Measurements from ENCODE around the gene PACRG. TPM values are rescaled to one million over a fixed set of nuclear protein-coding genes. Genes with fewer than 3 reads are reported as not detected.

PACRG gene
- total and polyA plus RNA-seq, 2 experiments from 2014 or later = not detected

DNA sequence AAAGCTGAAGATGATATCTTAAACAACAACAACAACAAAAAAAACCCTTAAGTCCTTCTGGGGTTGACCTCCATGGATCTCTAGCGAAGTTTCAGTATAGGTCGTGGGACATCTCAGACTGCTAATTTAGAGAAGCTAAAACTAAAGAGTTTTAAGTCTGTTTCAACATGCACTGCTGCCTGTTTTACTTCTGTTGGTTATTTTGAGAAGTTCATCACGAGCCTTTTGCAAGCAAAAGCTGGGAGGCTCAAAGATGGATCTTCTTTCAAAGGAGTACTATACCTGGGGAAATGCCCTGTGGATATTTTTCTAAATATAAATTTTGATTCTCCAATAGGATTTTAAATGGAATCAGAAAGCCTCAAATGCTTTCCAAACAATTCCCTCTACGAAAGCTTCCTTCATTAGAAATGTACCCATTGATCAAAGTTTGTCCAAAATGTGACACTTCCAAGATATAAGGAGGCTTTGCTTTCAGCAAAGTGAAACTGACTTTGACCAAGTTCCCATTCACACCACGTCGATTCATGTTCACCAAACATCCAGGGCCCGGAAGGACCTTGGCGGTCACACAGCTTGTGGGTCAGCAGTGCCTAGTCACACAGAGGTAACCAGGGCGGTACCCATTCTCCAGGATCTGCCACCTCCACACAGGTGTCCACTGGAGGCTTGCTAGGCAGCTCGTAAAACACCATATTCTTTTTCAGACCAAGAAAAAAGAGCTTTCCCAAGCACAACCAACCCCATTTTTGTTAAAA, 592.0 kb downstream of the PACRG start:
- TF ChIP-seq EZH2phosphoT487 (IDR thresholded peaks at IDR 0.05; ENCODE audit: insufficient read depth, low read depth) (no peak), EZH2 (IDR thresholded peaks at IDR 0.05; ENCODE audit: insufficient read depth, poor library complexity, severe bottlenecking) (no peak)
- no peaks in the 10 kb centered on the region for H4K20me1 ChIP-seq (ENCODE audit: insufficient read depth)
- no peak overlapping the region for H3K27ac ChIP-seq
- peaks cover 5% of the 10 kb centered on the region for H3K4me1 ChIP-seq (ENCODE audit: insufficient read depth)
- H3K79me2 ChIP-seq (ENCODE audit: insufficient read depth) = no peaks in the 10 kb centered on the region
- no peaks in the 10 kb centered on the region for H3K9me2 ChIP-seq (ENCODE audit: insufficient read depth)
- no peaks in the 10 kb centered on the region for H3K27me3 ChIP-seq (replicated peaks; ENCODE audit: insufficient read depth)
- H3K4me3 ChIP-seq = no peak overlapping the region
- H3K36me3 ChIP-seq (ENCODE audit: low read depth) = no peaks in the 10 kb centered on the region
- no peaks in the 10 kb centered on the region for H3F3A ChIP-seq (ENCODE audit: insufficient read depth)
- H3K9me3 ChIP-seq (ENCODE audit: low read depth) = no peaks in the 10 kb centered on the region
- in situ Hi-C loops (cut with MboI) = no loop called here
- H3K9ac ChIP-seq = no peak overlapping the region
- DNase-seq = no peak
- no peak overlapping the region for H3K4me2 ChIP-seq (ENCODE audit: unreplicated experiment)
- 76 to 79% methylated on average over 10 of the region's 10 CpGs for WGBS, 2 experiments (ENCODE audit: low coverage in 1 of 2, low lambda C conversion rate in 2 of 2, missing lambda C conversion rate in 2 of 2)
- no peak overlapping the region for H2AFZ ChIP-seq

DNA sequence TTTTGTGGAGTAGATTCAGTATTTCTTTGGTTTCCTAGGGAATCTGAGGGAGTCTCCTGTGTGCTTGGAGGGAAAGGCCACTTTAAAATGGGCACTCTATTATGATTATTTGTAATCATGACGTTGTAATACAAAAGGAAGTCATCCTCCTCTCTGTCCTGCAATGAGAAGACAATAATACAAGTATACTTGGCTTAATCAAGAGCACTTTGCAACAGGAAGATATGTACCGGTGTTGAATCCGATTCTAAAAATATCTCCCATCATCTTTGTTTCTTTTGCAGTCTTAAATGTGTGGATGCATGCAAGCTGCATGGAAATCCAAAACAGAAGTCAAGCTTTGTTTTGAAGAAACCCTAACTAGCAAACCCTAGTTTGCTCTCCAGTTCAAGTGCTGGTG, 592.6 kb downstream of the PACRG start:
- 55 to 59% methylated on average over 3 of the region's 3 CpGs for WGBS, 2 experiments (ENCODE audit: low coverage in 1 of 2, low lambda C conversion rate in 2 of 2, missing lambda C conversion rate in 2 of 2)
- Histone ChIP-seq H3K4me3 (no peak overlapping the region), H3F3A (ENCODE audit: insufficient read depth) (0 out of 2 replicates have a peak, but pooled peaks cover 3% of the 10 kb centered on the region), H3K27me3 (replicated peaks; ENCODE audit: insufficient read depth) (no peaks in the 10 kb centered on the region), H2AFZ (no peak overlapping the region), H3K9ac (no peak overlapping the region), H3K79me2 (ENCODE audit: insufficient read depth) (no peaks in the 10 kb centered on the region), H3K9me2 (ENCODE audit: insufficient read depth) (no peaks in the 10 kb centered on the region), H3K36me3 (ENCODE audit: low read depth) (no peaks in the 10 kb centered on the region), H4K20me1 (ENCODE audit: insufficient read depth) (no peaks in the 10 kb centered on the region), H3K27ac (no peak overlapping the region), H3K4me2 (ENCODE audit: unreplicated experiment) (no peak overlapping the region), H3K9me3 (ENCODE audit: low read depth) (no peaks in the 10 kb centered on the region), H3K4me1 (ENCODE audit: insufficient read depth) (peaks cover 11% of the 10 kb centered on the region)
- TF ChIP-seq EZH2 (IDR thresholded peaks at IDR 0.05; ENCODE audit: insufficient read depth, poor library complexity, severe bottlenecking) (no peak), EZH2phosphoT487 (IDR thresholded peaks at IDR 0.05; ENCODE audit: insufficient read depth, low read depth) (no peak)
- DNase-seq = no peak
- in situ Hi-C loops (cut with MboI) = no loop called here

DNA sequence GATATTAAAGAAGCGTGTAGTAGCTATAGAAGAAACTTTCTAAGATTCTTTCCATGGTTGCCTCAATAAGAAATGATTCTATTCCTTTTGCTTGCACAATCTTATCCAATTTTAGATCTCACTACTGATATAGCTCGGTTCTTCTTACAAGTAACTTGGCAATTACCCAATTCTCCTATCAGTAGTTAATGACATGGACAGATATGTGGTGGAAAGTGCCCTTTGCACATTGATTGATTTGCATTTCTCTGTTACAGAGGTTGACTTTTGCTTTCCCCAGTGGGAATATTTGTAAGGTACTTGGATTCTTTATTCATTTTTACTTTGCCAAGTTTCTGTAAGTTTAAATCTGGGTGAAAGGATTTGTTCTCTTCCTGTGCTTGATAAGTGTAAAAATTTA, 593.0 kb downstream of the PACRG start:
- Histone ChIP-seq H3K4me1 (ENCODE audit: insufficient read depth) (peaks cover 12% of the 10 kb centered on the region), H3K4me3 (no peak overlapping the region), H3K79me2 (ENCODE audit: insufficient read depth) (no peaks in the 10 kb centered on the region), H3K9me3 (ENCODE audit: low read depth) (no peaks in the 10 kb centered on the region), H3K27me3 (replicated peaks; ENCODE audit: insufficient read depth) (no peaks in the 10 kb centered on the region), H3F3A (ENCODE audit: insufficient read depth) (0 out of 2 replicates have a peak, but pooled peaks cover 4% of the 10 kb centered on the region), H4K20me1 (ENCODE audit: insufficient read depth) (no peaks in the 10 kb centered on the region), H3K4me2 (ENCODE audit: unreplicated experiment) (no peak overlapping the region), H3K36me3 (ENCODE audit: low read depth) (no peaks in the 10 kb centered on the region), H3K27ac (no peak overlapping the region), H3K9me2 (ENCODE audit: insufficient read depth) (no peaks in the 10 kb centered on the region), H3K9ac (no peak overlapping the region), H2AFZ (no peak overlapping the region)
- no peak for DNase-seq
- WGBS, 2 experiments (ENCODE audit: low coverage in 1 of 2, low lambda C conversion rate in 2 of 2, missing lambda C conversion rate in 2 of 2) = 48 to 49% methylated on average over 2 of the region's 2 CpGs
- in situ Hi-C loops (cut with MboI) = no loop called here
- no peak for TF ChIP-seq EZH2 (IDR thresholded peaks at IDR 0.05; ENCODE audit: insufficient read depth, poor library complexity, severe bottlenecking)
- no peak for TF ChIP-seq EZH2phosphoT487 (IDR thresholded peaks at IDR 0.05; ENCODE audit: insufficient read depth, low read depth)

DNA sequence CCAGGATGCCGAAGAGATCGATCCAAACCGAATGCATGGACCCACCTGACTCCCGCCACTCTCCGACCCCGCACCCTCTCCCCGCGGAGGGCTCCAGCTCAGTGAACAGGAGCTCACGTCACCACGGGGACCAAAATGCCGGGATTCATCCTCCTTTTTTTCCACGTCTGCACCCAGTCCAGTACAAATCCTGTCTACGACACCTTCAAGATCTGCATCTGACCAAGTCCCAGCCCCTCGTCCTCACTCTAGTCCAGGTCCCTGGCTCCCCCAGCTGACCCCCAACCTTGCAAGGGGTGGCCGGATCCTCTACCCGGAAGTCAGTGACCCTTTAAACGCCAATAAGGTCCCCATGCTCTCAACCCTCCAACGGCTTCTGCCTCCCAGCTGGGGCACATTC, 593.9 kb downstream of the PACRG start:
- H3F3A ChIP-seq (ENCODE audit: insufficient read depth) = 0 out of 2 replicates have a peak, but pooled peaks cover 4% of the 10 kb centered on the region
- peaks cover 12% of the 10 kb centered on the region for H3K4me1 ChIP-seq (ENCODE audit: insufficient read depth)
- no peak for TF ChIP-seq EZH2 (IDR thresholded peaks at IDR 0.05; ENCODE audit: insufficient read depth, poor library complexity, severe bottlenecking)
- no peak for TF ChIP-seq EZH2phosphoT487 (IDR thresholded peaks at IDR 0.05; ENCODE audit: insufficient read depth, low read depth)
- in situ Hi-C loops (cut with MboI) = no loop called here
- DNase-seq = no peak
- no peaks in the 10 kb centered on the region for H4K20me1 ChIP-seq (ENCODE audit: insufficient read depth)
- H2AFZ ChIP-seq = no peak overlapping the region
- H3K4me2 ChIP-seq (ENCODE audit: unreplicated experiment) = no peak overlapping the region
- H3K27me3 ChIP-seq (replicated peaks; ENCODE audit: insufficient read depth) = no peaks in the 10 kb centered on the region
- 84 to 85% methylated on average over 10 to 18 of the region's 18 CpGs for WGBS, 2 experiments (ENCODE audit: low coverage in 1 of 2, low lambda C conversion rate in 2 of 2, missing lambda C conversion rate in 2 of 2)
- no peak overlapping the region for H3K9ac ChIP-seq
- H3K79me2 ChIP-seq (ENCODE audit: insufficient read depth) = no peaks in the 10 kb centered on the region
- H3K9me3 ChIP-seq (ENCODE audit: low read depth) = no peaks in the 10 kb centered on the region
- H3K27ac ChIP-seq = no peak overlapping the region
- H3K36me3 ChIP-seq (ENCODE audit: low read depth) = no peaks in the 10 kb centered on the region
- no peak overlapping the region for H3K4me3 ChIP-seq
- H3K9me2 ChIP-seq (ENCODE audit: insufficient read depth) = no peaks in the 10 kb centered on the region
